IPS DF 4.7 (cell line): Measurements from ENCODE around the gene GPRIN3.

Experiments used
- DNase-seq: peaks from one replicate; pipeline ENCODE4 v3.0.0-alpha.2; 2013; ENCODE audit warnings: low spot score; ENCODE audit errors: extremely low read depth

GPRIN3 gene

GRCh38 chr4:89290727-89291516 lies 16.7 kb downstream of the GPRIN3 start:
- DNase-seq: no peak

- no peak for DNase-seq
These were observed 18.3 kb downstream of the GPRIN3 start for GRCh38 chr4:89289312-89289711.

- DNase-seq: no peak
These were observed 19.2 kb downstream of the GPRIN3 start for GRCh38 chr4:89288430-89288829.

- DNase-seq: no peak
These were observed 19.7 kb downstream of the GPRIN3 start for GRCh38 chr4:89287945-89288344.

GRCh38 chr4:89285745-89286144 lies 21.9 kb downstream of the GPRIN3 start:
- DNase-seq: no peak

- no peak for DNase-seq
These were observed 22.8 kb downstream of the GPRIN3 start for GRCh38 chr4:89284828-89285227.

- DNase-seq: no peak
These were observed 23.6 kb downstream of the GPRIN3 start for GRCh38 chr4:89284020-89284424.

- DNase-seq: no peak
These were observed 24.2 kb downstream of the GPRIN3 start for GRCh38 chr4:89283226-89284009.

- no peak for DNase-seq
These were observed 28.2 kb downstream of the GPRIN3 start for GRCh38 chr4:89279385-89279784.

- DNase-seq: no peak
These were observed 30.2 kb downstream of the GPRIN3 start for GRCh38 chr4:89277412-89277811.

GRCh38 chr4:89276296-89276695 lies 31.3 kb downstream of the GPRIN3 start:
- DNase-seq: no peak

- DNase-seq: no peak
These were observed 32.0 kb downstream of the GPRIN3 start for GRCh38 chr4:89275587-89275986.

- no peak for DNase-seq
These were observed 33.9 kb downstream of the GPRIN3 start for GRCh38 chr4:89273741-89274141.

- DNase-seq: no peak
These were observed 36.8 kb downstream of the GPRIN3 start for GRCh38 chr4:89270792-89271191.

- DNase-seq: no peak
These were observed 38.4 kb downstream of the GPRIN3 start for GRCh38 chr4:89269121-89269666.

- no peak for DNase-seq
These were observed 38.9 kb downstream of the GPRIN3 start for GRCh38 chr4:89268679-89269078.

GRCh38 chr4:89267846-89268245 lies 39.8 kb downstream of the GPRIN3 start:
- DNase-seq: no peak

- no peak for DNase-seq
These were observed 40.2 kb downstream of the GPRIN3 start for GRCh38 chr4:89267392-89267791.

- DNase-seq: no peak
These were observed 41.5 kb downstream of the GPRIN3 start for GRCh38 chr4:89266128-89266527.

GRCh38 chr4:89263265-89263664 lies 44.3 kb downstream of the GPRIN3 start:
- DNase-seq: no peak

- DNase-seq: no peak
These were observed 48.1 kb downstream of the GPRIN3 start for GRCh38 chr4:89259301-89260028.

GRCh38 chr4:89258506-89258905 lies 49.1 kb downstream of the GPRIN3 start:
- no peak for DNase-seq
